ENCODE results near the gene CYFIP1. TPM values are rescaled to one million over a fixed set of nuclear protein-coding genes. Genes with fewer than 3 reads are reported as not detected.

The CYFIP1 gene
- total and polyA plus RNA-seq, 2 of the 8 experiments (the other 6 are each of a cell fraction or from before 2014, with no cell fraction given) = 38.6 to 81.7 TPM

DNA sequence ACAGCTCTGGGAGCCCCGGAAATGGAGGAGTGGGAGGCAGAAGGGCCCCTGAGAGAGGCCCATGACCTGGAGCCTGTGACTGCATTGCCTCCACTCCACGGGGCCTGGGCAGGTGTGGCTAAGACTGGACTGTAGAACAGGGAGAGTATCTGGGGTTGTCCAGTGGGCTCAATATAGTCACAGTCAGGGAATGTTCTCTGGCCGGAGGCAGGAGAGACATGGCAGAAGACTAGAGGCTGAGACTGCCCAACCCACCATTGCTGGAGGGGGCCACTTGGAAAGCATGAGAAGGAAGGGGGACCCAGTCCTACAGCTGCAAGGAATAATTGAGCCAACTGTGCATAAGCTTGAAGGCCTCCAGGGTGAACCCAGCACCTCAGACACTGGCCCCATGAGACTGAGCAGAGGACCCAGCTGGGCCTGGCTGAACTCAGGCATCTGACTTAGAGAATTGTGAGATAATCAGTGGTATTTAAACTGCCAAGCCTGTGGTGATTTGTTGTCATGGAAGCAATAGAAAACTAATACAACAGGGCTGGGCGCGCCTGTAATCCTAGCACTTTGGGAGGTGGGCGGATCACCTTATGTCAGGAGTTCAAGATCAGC lies 108.6 kb downstream of the CYFIP1 start:
- Histone ChIP-seq H2BK5ac (ENCODE audit: low read depth, low read length) (no peak overlapping the region), H4K20me1 (replicated peaks in 1 of 2; ENCODE audit: control insufficient read depth in 1 of 2, insufficient read depth in 2 of 2, low read length in 2 of 2) (no peaks in the 10 kb centered on the region), H3K79me2 (ENCODE audit: control insufficient read depth in 1 of 2, insufficient read depth in 2 of 2, low read length in 2 of 2) (no peaks in the 10 kb centered on the region), H3K56ac (replicated peaks; ENCODE audit: insufficient read length, low read depth, low read length) (no peak overlapping the region), H2AFZ (ENCODE audit: low read length) (no peak overlapping the region), H2AK5ac (ENCODE audit: low read depth, low read length) (no peak overlapping the region), H4K5ac (ENCODE audit: insufficient read length, low read depth, low read length) (no peak overlapping the region), H3K18ac (ENCODE audit: extremely low read depth, low read length) (no peak overlapping the region), H2BK120ac (replicated peaks; ENCODE audit: low read depth, low read length) (no peak overlapping the region), H4K8ac (ENCODE audit: extremely low read depth, insufficient read depth, low read length) (no peak overlapping the region), H2BK20ac (ENCODE audit: low read length) (no peak overlapping the region), H3K23ac (ENCODE audit: insufficient read length) (no peak overlapping the region), H2BK12ac (ENCODE audit: low read depth, low read length) (no peak overlapping the region), H3K79me1 (ENCODE audit: low read depth, low read length) (no peaks in the 10 kb centered on the region), H4K91ac (replicated peaks; ENCODE audit: insufficient read length, low read length) (no peak overlapping the region), H3K9me3 (ENCODE audit: insufficient read depth in 2 of 2, low read depth in 1 of 2, low read length in 1 of 2) (no peaks in the 10 kb centered on the region), H3K4me2 (ENCODE audit: insufficient read depth in 1 of 2, low read depth in 2 of 2, low read length in 2 of 2) (no peak overlapping the region), H3K9ac (replicated peaks in 1 of 4; ENCODE audit: extremely low read depth in 1 of 4, low read depth in 3 of 4, low read length in 3 of 4) (no peak overlapping the region), H3K27me3 (replicated peaks in 1 of 4; ENCODE audit: control insufficient read depth in 3 of 4, extremely low read depth in 1 of 4, insufficient read depth in 3 of 4, low read length in 3 of 4) (no peaks in the 10 kb centered on the region), H3K4me3 (ENCODE audit: extremely low read depth in 1 of 4, insufficient read depth in 2 of 4, low read depth in 3 of 4, low read length in 4 of 4) (no peak overlapping the region), H3K14ac (ENCODE audit: insufficient read length) (no peak overlapping the region), H3K36me3 (ENCODE audit: control insufficient read depth in 2 of 4, insufficient read depth in 4 of 4, low read length in 3 of 4) (peaks cover 5 to 25% (median 12%) of the 10 kb centered on the region in 4 experiments), H3K23me2 (ENCODE audit: low read depth, low read length) (no peaks in the 10 kb centered on the region), H2BK15ac (ENCODE audit: low read length) (no peak overlapping the region), H3K4ac (replicated peaks; ENCODE audit: insufficient read length, low read depth, low read length) (no peak overlapping the region), H3K4me1 (replicated peaks in 1 of 4; ENCODE audit: control insufficient read depth in 3 of 4, insufficient read depth in 4 of 4, low read length in 3 of 4) (peaks cover 0 to 6% (median 5%) of the 10 kb centered on the region in 4 experiments; a peak in 4 of 7 replicates), H3K27ac (ENCODE audit: low read depth, low read length) (no peak overlapping the region)
- WGBS, 2 experiments (ENCODE audit: extremely low coverage in 1 of 2, insufficient coverage in 1 of 2, insufficient read length in 1 of 2, insufficient replicate concordance in 2 of 2, low coverage in 1 of 2, low lambda C conversion rate in 2 of 2, missing lambda C conversion rate in 1 of 2) = 91% methylated on average over 6 of the region's 6 CpGs; no CpG with 5 or more reads in 1 of the 2 experiments
- DNase-seq (ENCODE audit: low read depth in 1 of 2, low spot score in 2 of 2) (no peak), FAIRE-seq (no peak)
- CTCF ChIA-PET (ENCODE audit: partially characterized antibody) = no interaction called here
- POLR2A ChIA-PET (ENCODE audit: partially characterized antibody) = interaction anchor here (0.7 to 1.0 kb wide), 3 partner anchors 9 to 22 kb away, joined by 3 read pairs; no protein-coding TSS in a partner anchor
- TF ChIP-seq KDM4A (IDR thresholded peaks at IDR 0.05; ENCODE audit: low read depth, low read length, severe bottlenecking) (no peak), TCF12 (IDR thresholded peaks at IDR 0.05; ENCODE audit: low read depth, low read length) (no peak), SIN3A (conservative IDR thresholded peaks at IDR 0.05 in 1 of 2, IDR thresholded peaks at IDR 0.05 in 1 of 2; ENCODE audit: low read depth in 1 of 2, low read length in 2 of 2) (no peak), SP1 (IDR thresholded peaks at IDR 0.05; ENCODE audit: low read depth, low read length) (no peak), CEBPB (IDR thresholded peaks at IDR 0.05; ENCODE audit: low read depth, low read length) (no peak), ZNF274 (IDR thresholded peaks at IDR 0.05; ENCODE audit: borderline replicate concordance, extremely low read depth, low read length) (no peak), RAD21 (IDR thresholded peaks at IDR 0.05 in 1 of 2, conservative IDR thresholded peaks at IDR 0.05 in 1 of 2; ENCODE audit: low read depth in 2 of 2, low read length in 2 of 2) (no peak)
- TF ChIP-seq, protein P1, sequence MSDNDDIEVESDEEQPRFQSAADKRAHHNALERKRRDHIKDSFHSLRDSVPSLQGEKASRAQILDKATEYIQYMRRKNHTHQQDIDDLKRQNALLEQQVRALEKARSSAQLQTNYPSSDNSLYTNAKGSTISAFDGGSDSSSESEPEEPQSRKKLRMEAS (IDR thresholded peaks at IDR 0.05) = no peak

All from H1 (cell line).